Fibroblast of lung (primary cell): ENCODE data around the gene MDC1.

Experiments used
- CTCF ChIP-seq, 2 donors: IDR thresholded peaks in 1 of 2; conservative IDR thresholded peaks in 1 of 2; 1 replicate in 1 of 2; 2 replicates in 1 of 2; pipeline ENCODE4 v1.5.1; 2011 to 2012; ENCODE audit warnings: low read length in 2 of 2, control low read depth in 1 of 2, inconsistent platforms in 1 of 2, low read depth in 1 of 2, mild to moderate bottlenecking in 1 of 2
- EZH2 ChIP-seq: IDR thresholded peaks from 2 replicates; pipeline ENCODE4 v1.5.1; 2012; ENCODE audit warnings: low read length, control low read depth, mild to moderate bottlenecking; ENCODE audit errors: missing control alignments

DNA sequence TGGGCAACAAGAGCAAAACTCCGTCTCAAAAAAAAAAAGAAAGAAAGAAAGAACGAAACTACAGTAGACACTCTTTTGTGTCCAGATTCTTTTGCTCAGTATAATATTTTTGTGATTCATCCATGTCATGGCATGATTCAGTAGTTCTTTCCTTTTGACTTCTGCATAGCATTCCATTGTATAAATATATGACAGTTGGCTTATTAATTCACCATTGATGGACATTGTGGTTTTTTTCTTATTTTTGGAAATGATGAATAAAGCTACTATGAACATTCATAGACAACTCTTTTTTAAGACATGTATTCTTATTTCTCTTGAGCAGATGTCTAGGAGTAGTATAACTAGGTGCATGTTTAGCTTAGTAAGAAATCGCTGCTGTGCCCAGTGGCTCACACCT, 37.5 kb upstream of the MDC1 start:
- no peak for TF ChIP-seq EZH2
- no peak for TF ChIP-seq CTCF (conservative IDR thresholded peaks at IDR 0.05 in 1 of 2, IDR thresholded peaks at IDR 0.05 in 1 of 2; ENCODE audit: low read depth in 1 of 2, low read length in 2 of 2)
